Activated CD8-positive, alpha-beta memory T cell treated with anti-CD3 and anti-CD28 coated beads for 48 hours (primary cell): ENCODE measurements around the gene DDX31.
"Not testable (repeated sequence)": the region's sequence is repeated elsewhere in the genome, so short reads cannot be mapped to it uniquely, and the experiment has no call there.

Experiments used
- DNase-seq, 3 experiments: peaks; one replicate each; pipeline ENCODE4 v3.0.0-alpha.2; 2020; ENCODE audit warnings: low read depth in 2 of 3, low spot score in 2 of 3

Gene DDX31

GRCh38 chr9:132669698-132670456 is at the start of gene DDX31:
DDX31 (minus strand) TSS chr9:132669983; CDS start chr9:132669934, 49 bp downstream.
- peak; percentile 66 to 82 (median 76) for DNase-seq

- not testable (repeated sequence) for DNase-seq
Measured at GRCh38 chr9:132718381-132718928, 48.7 kb upstream of the DDX31 start.

DNA sequence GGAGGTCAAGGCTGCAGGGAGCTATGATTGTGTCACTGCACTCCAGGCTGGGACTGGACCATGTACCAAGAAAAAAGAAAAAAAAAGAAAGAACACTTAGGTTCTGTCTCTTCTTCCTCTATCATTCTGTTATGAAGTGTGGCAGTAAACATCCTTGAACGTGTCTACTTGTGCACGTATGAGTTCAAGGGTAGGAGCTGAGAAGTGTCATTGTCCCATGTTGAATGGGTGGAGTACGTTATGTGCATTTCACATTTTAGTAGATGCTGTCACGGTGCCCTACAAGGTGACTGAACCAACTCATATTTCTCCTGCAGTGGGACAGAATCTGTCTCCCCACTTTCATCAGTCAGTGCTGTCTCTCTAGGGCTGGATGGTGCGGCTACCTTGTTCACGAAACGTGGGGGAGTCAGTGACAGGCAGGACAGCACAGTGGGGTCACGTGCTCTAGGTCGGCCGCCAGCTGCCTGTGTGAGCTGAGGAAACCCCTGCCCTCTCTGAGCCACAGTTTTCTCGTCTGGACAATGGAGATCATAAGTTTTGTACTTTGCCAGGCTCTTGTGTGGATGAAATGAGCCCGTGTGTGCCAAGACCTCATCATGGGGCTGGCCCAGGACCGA is 47.7 kb upstream of the DDX31 start:
- no peak for DNase-seq

DNA sequence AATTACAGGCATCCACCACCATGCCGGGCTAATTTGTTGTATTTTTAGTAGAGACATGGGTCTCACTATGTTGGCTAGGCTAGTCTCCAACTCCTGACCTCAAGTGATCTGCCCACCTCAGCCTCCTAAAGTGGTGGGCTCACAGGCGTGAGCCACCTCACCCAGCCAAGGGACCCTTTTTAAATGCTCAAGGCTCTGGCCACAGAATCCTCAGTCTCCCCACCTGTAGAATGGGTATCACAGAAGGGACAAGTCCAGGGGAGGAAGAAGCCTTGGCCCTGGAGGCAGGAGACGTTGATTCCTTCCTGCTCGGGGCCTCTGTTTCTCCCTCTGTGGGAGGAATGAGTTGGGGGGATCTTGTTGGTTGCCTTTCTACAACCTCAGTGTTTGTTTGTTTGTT is 46.2 kb upstream of the DDX31 start:
- no peak for DNase-seq

- DNase-seq = no peak
Measured at GRCh38 chr9:132712753-132713152, 43.0 kb upstream of the DDX31 start.

DNA sequence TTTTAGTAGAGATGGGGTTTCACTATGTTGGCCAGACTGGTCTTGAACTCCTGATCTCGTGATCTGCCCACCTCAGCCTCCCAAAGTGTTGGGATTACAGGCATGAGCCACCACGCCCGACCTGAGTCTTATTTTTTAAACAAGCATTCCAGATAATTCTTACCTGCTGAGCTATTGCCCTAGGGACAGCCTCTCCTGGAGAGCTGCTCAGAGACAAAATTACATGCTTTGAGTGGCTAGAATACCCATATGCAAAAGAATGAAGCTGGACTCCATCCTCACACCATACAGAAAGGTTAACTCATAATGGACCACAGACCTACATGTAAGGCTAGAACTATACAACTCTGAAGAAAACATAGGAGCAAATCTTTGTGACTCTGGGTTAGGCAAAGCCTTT is 42.1 kb upstream of the DDX31 start:
- no peak for DNase-seq

DNA sequence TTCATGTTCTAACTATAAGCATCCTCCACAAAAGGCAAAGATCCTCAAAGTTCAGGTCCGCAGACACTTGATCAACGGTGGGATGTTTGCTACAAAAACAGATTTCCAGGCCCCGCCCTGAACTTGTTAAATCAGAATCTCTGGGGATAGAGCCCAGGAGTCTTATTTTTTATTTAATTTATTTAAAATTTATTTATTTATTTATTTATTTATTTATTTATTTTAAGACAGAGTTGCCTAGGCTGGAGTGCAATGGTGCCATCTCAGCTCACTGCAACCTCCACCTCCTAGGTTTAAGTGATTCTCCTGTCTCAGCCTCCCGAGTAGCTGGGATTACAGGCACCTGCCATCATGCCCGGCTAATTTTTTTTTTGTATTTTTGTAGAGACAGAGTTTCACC is 41.4 kb upstream of the DDX31 start:
- DNase-seq = not testable (repeated sequence)

GRCh38 chr9:132710333-132710732 is 40.5 kb upstream of the DDX31 start:
- no peak for DNase-seq

DNA sequence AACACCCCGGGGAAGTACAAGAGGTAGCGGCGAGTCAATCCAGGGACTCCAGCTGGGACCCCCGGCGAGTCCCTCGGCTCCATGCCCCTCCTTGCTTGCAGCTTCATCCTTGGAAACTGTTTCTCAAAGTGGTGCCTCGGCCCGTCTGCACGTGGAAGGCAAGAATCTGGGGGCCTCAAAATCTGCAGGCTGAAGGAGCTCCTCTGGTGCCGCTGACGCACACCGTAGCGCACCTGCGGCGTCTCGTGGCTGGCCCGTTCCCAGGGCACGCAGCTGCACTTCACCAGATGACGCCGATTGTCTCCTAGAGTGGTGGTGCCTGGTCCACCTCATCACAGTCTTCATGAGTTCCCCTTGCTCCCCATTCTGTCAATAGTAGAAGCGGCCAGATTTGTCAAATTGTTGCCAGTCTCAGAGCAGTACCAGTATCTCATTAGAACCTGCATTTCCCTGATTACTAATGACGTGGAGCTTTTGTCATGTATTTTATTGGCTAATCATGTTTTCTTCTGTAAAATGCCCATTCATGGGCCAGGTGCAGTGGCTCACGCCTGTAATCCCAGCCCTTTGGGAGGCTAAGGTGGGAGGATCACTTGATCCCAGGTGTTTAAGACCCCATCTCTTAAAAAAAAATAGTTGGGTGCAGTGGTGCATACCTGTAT is 39.1 kb upstream of the DDX31 start:
- DNase-seq = no peak

DNA sequence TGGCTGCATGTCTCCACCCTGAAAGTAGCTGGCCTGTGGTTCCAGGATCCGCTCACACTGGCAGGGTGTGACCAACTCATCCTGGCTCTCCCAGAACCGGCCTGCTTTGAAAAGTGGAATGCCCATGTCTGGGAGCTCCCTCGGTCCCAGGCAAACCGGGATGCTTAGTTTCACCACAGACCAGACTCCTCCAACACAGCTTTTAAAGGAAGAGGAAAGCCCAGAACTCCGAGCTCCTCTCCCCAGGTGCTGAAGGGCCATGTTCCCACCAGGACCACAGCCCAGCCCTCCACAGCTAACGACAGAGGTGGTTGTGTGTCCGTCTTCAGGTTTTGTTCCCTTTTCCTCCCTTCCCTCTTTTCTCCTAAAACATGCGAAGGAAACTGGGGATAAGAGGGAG is 38.5 kb upstream of the DDX31 start:
- no peak for DNase-seq

- no peak for DNase-seq
Measured at GRCh38 chr9:132703336-132703735, 33.6 kb upstream of the DDX31 start.

- DNase-seq = no peak
Measured at GRCh38 chr9:132702254-132702653, 32.5 kb upstream of the DDX31 start.

GRCh38 chr9:132699956-132700355 is 30.2 kb upstream of the DDX31 start:
- DNase-seq = no peak

GRCh38 chr9:132698989-132699388 is 29.2 kb upstream of the DDX31 start:
- DNase-seq = no peak

- DNase-seq = no peak
Measured at GRCh38 chr9:132697230-132697629, 27.4 kb upstream of the DDX31 start.

DNA sequence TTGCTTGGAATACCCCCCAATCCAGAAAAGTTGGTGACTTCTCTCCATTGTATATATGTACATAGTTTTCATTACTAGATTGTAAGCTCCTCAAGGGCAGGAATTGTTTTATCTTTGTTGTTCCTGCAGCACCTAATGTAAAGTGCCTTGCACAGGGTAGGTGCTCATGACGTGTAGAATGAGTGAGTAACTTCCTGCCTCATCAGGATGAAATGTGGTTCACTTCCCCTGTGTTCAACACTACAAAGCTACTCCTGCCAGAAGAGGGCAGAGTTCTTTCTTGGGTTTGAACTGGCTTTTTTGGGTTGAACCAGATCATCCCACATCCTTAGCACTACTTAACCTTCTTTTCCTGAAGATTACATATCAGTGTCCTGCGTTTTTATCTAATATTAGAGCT is 24.4 kb upstream of the DDX31 start:
- no peak for DNase-seq

DNA sequence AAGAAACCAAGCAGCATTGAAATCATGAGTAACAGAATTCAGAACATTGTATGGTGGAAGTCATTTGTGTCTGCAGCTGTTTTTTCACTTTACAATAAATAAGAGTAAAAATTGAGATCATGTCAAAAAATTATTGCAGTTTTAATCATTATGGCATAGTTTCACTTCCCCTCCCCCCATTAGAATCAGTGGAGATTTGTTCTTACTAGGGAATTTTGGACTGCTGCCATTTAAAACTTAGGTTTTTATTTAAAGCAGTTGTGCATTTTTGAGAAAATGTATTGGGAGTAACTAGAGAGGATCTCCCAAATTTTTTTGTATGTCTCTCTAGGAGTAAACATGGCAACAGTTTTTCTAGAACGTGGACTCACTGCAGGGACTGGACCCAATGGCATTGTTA is 20.9 kb upstream of the DDX31 start:
- no peak for DNase-seq

DNA sequence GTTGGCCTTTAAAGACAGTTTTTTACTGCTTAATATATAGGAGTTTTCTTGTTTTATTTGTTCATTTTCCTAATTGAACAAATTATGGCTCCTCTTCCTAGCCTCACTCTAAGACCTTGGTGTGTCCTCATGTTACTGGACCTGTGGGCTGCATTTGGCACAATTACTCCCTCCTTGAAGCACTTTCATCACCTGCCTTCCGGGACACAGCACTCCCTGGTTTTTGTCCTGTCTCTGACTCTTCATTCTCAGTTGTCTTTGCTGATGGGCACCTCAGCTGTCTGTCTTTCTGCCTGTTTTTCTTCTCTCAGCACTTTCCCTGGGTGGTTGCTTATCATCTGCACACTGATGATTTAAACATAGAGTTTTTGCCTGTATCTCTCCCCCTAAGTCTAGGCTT is 14.1 kb upstream of the DDX31 start:
- DNase-seq = no peak

- DNase-seq = no peak
Measured at GRCh38 chr9:132681561-132681960, 11.8 kb upstream of the DDX31 start.

DNA sequence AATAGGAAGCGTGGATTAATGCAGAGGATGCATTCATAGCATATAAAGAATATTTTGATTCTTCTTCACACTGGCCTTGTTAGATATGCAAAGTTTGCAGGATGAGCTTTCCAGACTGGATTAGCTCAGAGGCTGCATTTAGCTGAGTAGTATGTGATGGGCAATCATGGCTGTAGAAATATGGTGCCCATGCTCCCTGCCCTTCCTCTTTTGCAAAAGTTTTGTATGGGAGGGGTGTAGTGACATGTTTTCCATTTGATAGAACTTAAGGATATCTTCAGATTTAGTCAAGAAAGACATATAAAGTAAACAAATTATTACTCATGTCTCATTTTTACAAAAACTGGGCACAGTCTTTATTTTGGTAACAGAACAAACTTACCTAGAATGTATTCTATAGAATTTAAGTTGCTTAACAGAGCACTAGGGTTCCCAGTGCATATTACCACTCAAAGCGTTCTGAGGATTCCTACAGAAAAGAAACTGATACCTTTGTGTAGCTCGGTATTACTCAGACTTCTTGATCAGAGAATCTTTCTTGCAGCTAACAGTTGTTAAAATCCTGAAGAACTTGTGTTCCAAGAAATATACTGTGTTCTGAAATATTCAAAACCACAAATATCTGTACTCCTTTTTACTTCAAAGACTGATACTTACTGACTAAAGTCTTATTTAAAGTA is 10.3 kb upstream of the DDX31 start:
- no peak for DNase-seq

- DNase-seq = no peak
Measured at GRCh38 chr9:132677976-132678375, 8.2 kb upstream of the DDX31 start.
